Loucy (cell line): Measurements from ENCODE around the gene FLT3.

Experiments used
- H2AFZ ChIP-seq: fragments of 200-600 bp; sonication (generic); 2 replicates; pipeline ENCODE4 v1.6.0; 2016; ENCODE audit warnings: antibody characterized with exemption, mild to moderate bottlenecking, low read length, moderate library complexity
- H3F3A ChIP-seq: fragments of 200-600 bp; 2 replicates; pipeline ENCODE4 v1.6.0; 2016; ENCODE audit warnings: antibody characterized with exemption, low read depth, mild to moderate bottlenecking
- H3K27me3 ChIP-seq: fragments of 200-600 bp; sonication (generic); 2 replicates; pipeline ENCODE4 v1.6.1; 2014; ENCODE audit warnings: low read length, mild to moderate bottlenecking; ENCODE audit not compliant: insufficient read depth, poor library complexity, severe bottlenecking
- H3K36me3 ChIP-seq: fragments of 200-600 bp; sonication (generic); 2 replicates; pipeline ENCODE4 v1.6.1; 2016; ENCODE audit warnings: low read length; ENCODE audit not compliant: insufficient read depth
- H3K4me1 ChIP-seq: fragments of 200-600 bp; sonication (generic); 2 replicates; pipeline ENCODE4 v1.5.1; 2014; ENCODE audit warnings: low read length, mild to moderate bottlenecking; ENCODE audit not compliant: insufficient read depth, poor library complexity, severe bottlenecking
- H3K4me2 ChIP-seq: fragments of 200-600 bp; sonication (generic); 2 replicates; pipeline ENCODE4 v1.6.0; 2014; ENCODE audit warnings: antibody characterized with exemption, low read length, low read depth, mild to moderate bottlenecking; ENCODE audit not compliant: poor library complexity, severe bottlenecking
- H3K4me3 ChIP-seq: fragments of 200-600 bp; sonication (generic); 2 replicates; pipeline ENCODE4 v1.5.1; 2014; ENCODE audit warnings: low read length, mild to moderate bottlenecking, mixed read lengths; ENCODE audit not compliant: poor library complexity, severe bottlenecking
- H3K79me2 ChIP-seq: fragments of 200-600 bp; sonication (generic); 2 replicates; pipeline ENCODE4 v1.6.1; 2014; ENCODE audit warnings: low read length; ENCODE audit not compliant: insufficient read depth
- H3K9ac ChIP-seq: fragments of 200-600 bp; sonication (generic); 2 replicates; pipeline ENCODE4 v1.6.0; 2014; ENCODE audit warnings: mild to moderate bottlenecking, low read depth, low read length, moderate library complexity; ENCODE audit not compliant: poor library complexity, severe bottlenecking
- H3K9me2 ChIP-seq: fragments of 200-600 bp; sonication (generic); replicated peaks from 2 replicates; pipeline ENCODE4 v1.6.1; 2016; ENCODE audit warnings: low read depth, low read length, mixed read lengths
- H3K9me3 ChIP-seq: fragments of 200-600 bp; sonication (generic); 2 replicates; pipeline ENCODE4 v1.6.1; 2014; ENCODE audit warnings: mild to moderate bottlenecking, antibody characterized with exemption, low read length, low read depth; ENCODE audit not compliant: insufficient read depth
- H4K20me1 ChIP-seq: fragments of 200-600 bp; sonication (generic); 2 replicates; pipeline ENCODE4 v1.6.0; 2014; ENCODE audit warnings: antibody characterized with exemption, low read length, mild to moderate bottlenecking; ENCODE audit not compliant: insufficient read depth, poor library complexity, severe bottlenecking
- CTCF ChIP-seq: fragments of 200-600 bp; sonication (generic); conservative IDR thresholded peaks from 2 replicates; pipeline ENCODE4 v1.5.1; 2014; ENCODE audit warnings: mild to moderate bottlenecking, antibody characterized with exemption, low read length
- EZH2phosphoT487 ChIP-seq: fragments of 200-600 bp; IDR thresholded peaks from 2 replicates; pipeline ENCODE4 v1.6.1; 2018; ENCODE audit warnings: antibody characterized with exemption, mild to moderate bottlenecking, moderate library complexity, borderline replicate concordance

Gene FLT3

GRCh38 chr13:27980280-27980998, 119.9 kb downstream of the FLT3 start:
- no peaks in the 10 kb centered on the region for H3K79me2 ChIP-seq
- no peaks in the 10 kb centered on the region for H3K9me2 ChIP-seq
- no peak for TF ChIP-seq EZH2phosphoT487
- no peak overlapping the region for H3K4me2 ChIP-seq
- no peaks in the 10 kb centered on the region for H3K9me3 ChIP-seq
- H3K4me3 ChIP-seq, result no peak overlapping the region
- H4K20me1 ChIP-seq, result no peaks in the 10 kb centered on the region
- H3F3A ChIP-seq, result no peaks in the 10 kb centered on the region
- no peak overlapping the region for H3K9ac ChIP-seq
- no peaks in the 10 kb centered on the region for H3K36me3 ChIP-seq
- H2AFZ ChIP-seq, result no peak overlapping the region
- no peaks in the 10 kb centered on the region for H3K27me3 ChIP-seq
- no peaks in the 10 kb centered on the region for H3K4me1 ChIP-seq

DNA sequence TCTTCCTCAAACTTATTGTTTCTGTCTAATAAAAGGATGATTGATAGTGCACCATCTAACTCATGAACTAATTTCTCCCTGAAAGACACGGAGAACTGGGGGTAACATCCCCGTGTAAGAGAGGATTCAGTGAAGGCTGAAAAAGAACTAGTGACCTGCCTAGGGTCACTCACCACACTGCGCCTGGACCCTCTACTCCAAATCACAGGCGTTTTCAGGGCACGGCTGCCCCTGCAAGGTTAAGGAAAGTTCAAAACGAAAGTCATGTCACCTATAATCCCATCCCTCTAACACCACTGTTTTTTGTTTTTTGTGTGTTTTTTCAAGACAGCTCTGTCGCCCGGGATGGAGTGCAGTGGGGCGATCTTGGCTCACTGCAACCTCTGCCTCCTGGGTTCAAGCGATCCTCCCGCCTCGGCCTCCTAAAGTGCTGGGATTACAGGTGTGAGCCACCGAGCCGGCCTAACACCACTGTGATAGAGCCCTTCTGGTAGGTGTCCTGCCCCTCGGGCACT, 120.6 kb downstream of the FLT3 start:
- Histone ChIP-seq H2AFZ (no peak overlapping the region), H3K4me3 (no peak overlapping the region), H3K9me2 (no peaks in the 10 kb centered on the region), H3F3A (no peaks in the 10 kb centered on the region), H3K4me1 (no peaks in the 10 kb centered on the region), H3K9me3 (no peaks in the 10 kb centered on the region), H3K9ac (no peak overlapping the region), H3K4me2 (no peak overlapping the region), H3K79me2 (no peaks in the 10 kb centered on the region), H3K27me3 (no peaks in the 10 kb centered on the region), H4K20me1 (no peaks in the 10 kb centered on the region), H3K36me3 (no peaks in the 10 kb centered on the region)
- TF ChIP-seq CTCF, result no peak
- no peak for TF ChIP-seq EZH2phosphoT487

GRCh38 chr13:27979001-27979643, 121.3 kb downstream of the FLT3 start:
- no peak overlapping the region for H2AFZ ChIP-seq
- no peak overlapping the region for H3K4me3 ChIP-seq
- H3K36me3 ChIP-seq, result no peaks in the 10 kb centered on the region
- H3K4me1 ChIP-seq, result no peaks in the 10 kb centered on the region
- no peak for TF ChIP-seq EZH2phosphoT487
- no peak for TF ChIP-seq CTCF
- no peaks in the 10 kb centered on the region for H4K20me1 ChIP-seq
- no peaks in the 10 kb centered on the region for H3K27me3 ChIP-seq
- H3K9me3 ChIP-seq, result no peaks in the 10 kb centered on the region
- no peak overlapping the region for H3K9ac ChIP-seq
- H3K9me2 ChIP-seq, result no peaks in the 10 kb centered on the region
- no peak overlapping the region for H3K4me2 ChIP-seq
- H3F3A ChIP-seq, result no peaks in the 10 kb centered on the region
- H3K79me2 ChIP-seq, result no peaks in the 10 kb centered on the region
